GM18907 (cell line): ENCODE data around the gene PVALB.

ENCODE experiments used
- ATAC-seq: cut with Tn5 transposase; IDR thresholded peaks from one replicate; pipeline ENCODE4 v1.9.1; 2021; ENCODE audit warnings: mild to moderate bottlenecking, moderate library complexity; ENCODE audit not compliant: unreplicated experiment

Gene PVALB

GRCh38 chr22:36816636-36817524 lies at the start of gene PVALB:
PVALB (minus strand) TSS chr22:36817035; CDS start chr22:36817005, 30 bp downstream.
- ATAC-seq: no peak

GRCh38 chr22:36865346-36865745 lies 48.5 kb upstream of the PVALB start:
- no peak for ATAC-seq

GRCh38 chr22:36864454-36865215 lies 47.8 kb upstream of the PVALB start:
- ATAC-seq: no peak

- no peak for ATAC-seq
These were observed 47.1 kb upstream of the PVALB start for GRCh38 chr22:36863979-36864378.

GRCh38 chr22:36863281-36863680 lies 46.4 kb upstream of the PVALB start:
- ATAC-seq: no peak

GRCh38 chr22:36862251-36863242 lies 45.7 kb upstream of the PVALB start:
- no peak for ATAC-seq

- ATAC-seq: peak; percentile 70
These were observed 44.2 kb upstream of the PVALB start, which contains the start of gene NCF4 for GRCh38 chr22:36860821-36861659. NCF4 (plus strand) TSS chr22:36861006; CDS start chr22:36861172, 166 bp downstream.

- ATAC-seq: no peak
These were observed 43.6 kb upstream of the PVALB start for GRCh38 chr22:36860438-36860820.

- ATAC-seq: no peak
These were observed 43.2 kb upstream of the PVALB start for GRCh38 chr22:36860017-36860416.

- ATAC-seq: no peak
These were observed 42.1 kb upstream of the PVALB start for GRCh38 chr22:36858966-36859365.

GRCh38 chr22:36858156-36858555 lies 41.3 kb upstream of the PVALB start:
- no peak for ATAC-seq

- no peak for ATAC-seq
These were observed 39.9 kb upstream of the PVALB start for GRCh38 chr22:36856792-36857135.

GRCh38 chr22:36856121-36856791 lies 39.4 kb upstream of the PVALB start:
- no peak for ATAC-seq

GRCh38 chr22:36855478-36855877 lies 38.6 kb upstream of the PVALB start:
- no peak for ATAC-seq

GRCh38 chr22:36853407-36854099 lies 36.7 kb upstream of the PVALB start:
- ATAC-seq: no peak

GRCh38 chr22:36852056-36852973 lies 35.5 kb upstream of the PVALB start:
- no peak for ATAC-seq

- no peak for ATAC-seq
These were observed 33.8 kb upstream of the PVALB start for GRCh38 chr22:36850682-36851081.

- no peak for ATAC-seq
These were observed 33.2 kb upstream of the PVALB start for GRCh38 chr22:36850056-36850455.
